Uterus (tissue), 4 donors: ENCODE measurements around the gene KRTAP5-2. TPM values are rescaled to one million over a fixed set of nuclear protein-coding genes. Genes with fewer than 3 reads are reported as not detected.
"Not testable (repeated sequence)": the region's sequence is repeated elsewhere in the genome, so short reads cannot be mapped to it uniquely, and the experiment has no call there.

Experiments used
- DNase-seq, 2 donors: peaks; one replicate each; pipeline ENCODE4 v3.0.0-alpha.2; 2019 to 2020
- H3K27ac ChIP-seq, 2 donors: fragments of 200-600 bp; sonication (generic); 1 replicate in 1 of 2; 2 replicates in 1 of 2; pipeline ENCODE4 v1.5.1; 2016 to 2018
- H3K27me3 ChIP-seq, 2 donors: fragments of 200-600 bp; sonication (generic); one replicate each; pipeline ENCODE4 v1.5.1; 2018 to 2019; ENCODE audit warnings: control low read depth in 1 of 2
- H3K36me3 ChIP-seq, 2 donors: fragments of 200-600 bp; sonication (generic); one replicate each; pipeline ENCODE4 v1.5.1; 2019; ENCODE audit warnings: control low read depth in 1 of 2
- H3K4me1 ChIP-seq, 2 donors: fragments of 200-600 bp; sonication (generic); one replicate each; pipeline ENCODE4 v1.5.1; 2018 to 2019; ENCODE audit warnings: control low read depth in 1 of 2
- H3K4me3 ChIP-seq, 2 donors: fragments of 200-600 bp; sonication (generic); 1 replicate in 1 of 2; 2 replicates in 1 of 2; pipeline ENCODE4 v1.5.1; 2018 to 2019; ENCODE audit warnings: mild to moderate bottlenecking in 1 of 2
- H3K9me3 ChIP-seq, 2 donors: fragments of 200-600 bp; sonication (generic); one replicate each; pipeline ENCODE4 v1.5.1; 2019; ENCODE audit warnings: control low read depth in 1 of 2
- POLR2A ChIP-seq, 2 donors: fragments of 450-650 bp; IDR thresholded peaks; one replicate each; pipeline ENCODE4 v1.6.1; 2016; ENCODE audit warnings: antibody characterized with exemption in 2 of 2, mild to moderate bottlenecking in 1 of 2, moderate library complexity in 1 of 2
- intact Hi-C: fragments of 100-400 bp; cut with DNase I; formaldehyde crosslinking; loops from one replicate; pipeline ENCODE4 v1.15.1; 2023; ENCODE audit warnings: low total_unique reads
- total RNA-seq, 4 donors: library from RNA; depleted of rRNA in 3 of 4; stranded (reverse); fragments of >200 nt in 3 of 4; gene quantifications; one replicate each; pipeline versions ENCODE4 v1.1.0 to v1.2.4, GENCODE V29; 2014 to 2023
- TF ChIP-seq, protein P1 (sequence below), 4 experiments: fragments of 200-600 bp in 2 of 4; fragments of 450-650 bp in 2 of 4; sonication (generic) in 2 of 4; IDR thresholded peaks; one replicate each; pipeline ENCODE4 v1.5.1; 2016 to 2019; ENCODE audit warnings: antibody characterized with exemption in 4 of 4, mild to moderate bottlenecking in 2 of 4, moderate library complexity in 1 of 4
- donor health status: DM: yes; HTN: yes; CAD: no.

KRTAP5-2 gene
- total RNA-seq, 4 donors from 2014 or later: not detected

DNA sequence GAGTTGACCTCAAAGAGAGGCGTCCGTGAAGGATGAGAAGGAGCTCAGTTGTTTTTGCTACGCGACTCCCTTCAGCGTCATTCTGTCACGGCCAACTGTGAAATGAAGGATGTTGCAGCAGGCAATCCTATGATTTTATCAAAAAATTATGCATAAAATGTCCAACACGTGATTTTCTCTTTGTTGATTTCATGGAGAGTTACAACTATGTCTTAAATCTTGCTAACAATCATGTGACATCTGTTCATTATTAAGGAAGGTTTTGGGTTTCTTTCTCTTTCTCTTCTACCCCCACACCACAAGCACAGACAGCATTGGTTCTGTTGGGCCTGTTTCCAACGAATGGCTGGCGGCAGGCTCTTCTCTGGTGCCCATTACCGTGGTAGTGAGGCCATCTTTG, 20.1 kb upstream of the KRTAP5-2 start:
- H3K27me3 ChIP-seq: no peaks in the 10 kb centered on the region
- TF ChIP-seq, protein P1, sequence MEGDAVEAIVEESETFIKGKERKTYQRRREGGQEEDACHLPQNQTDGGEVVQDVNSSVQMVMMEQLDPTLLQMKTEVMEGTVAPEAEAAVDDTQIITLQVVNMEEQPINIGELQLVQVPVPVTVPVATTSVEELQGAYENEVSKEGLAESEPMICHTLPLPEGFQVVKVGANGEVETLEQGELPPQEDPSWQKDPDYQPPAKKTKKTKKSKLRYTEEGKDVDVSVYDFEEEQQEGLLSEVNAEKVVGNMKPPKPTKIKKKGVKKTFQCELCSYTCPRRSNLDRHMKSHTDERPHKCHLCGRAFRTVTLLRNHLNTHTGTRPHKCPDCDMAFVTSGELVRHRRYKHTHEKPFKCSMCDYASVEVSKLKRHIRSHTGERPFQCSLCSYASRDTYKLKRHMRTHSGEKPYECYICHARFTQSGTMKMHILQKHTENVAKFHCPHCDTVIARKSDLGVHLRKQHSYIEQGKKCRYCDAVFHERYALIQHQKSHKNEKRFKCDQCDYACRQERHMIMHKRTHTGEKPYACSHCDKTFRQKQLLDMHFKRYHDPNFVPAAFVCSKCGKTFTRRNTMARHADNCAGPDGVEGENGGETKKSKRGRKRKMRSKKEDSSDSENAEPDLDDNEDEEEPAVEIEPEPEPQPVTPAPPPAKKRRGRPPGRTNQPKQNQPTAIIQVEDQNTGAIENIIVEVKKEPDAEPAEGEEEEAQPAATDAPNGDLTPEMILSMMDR (IDR thresholded peaks at IDR 0.05): no peak
- TF ChIP-seq POLR2A (IDR thresholded peaks at IDR 0.05): no peak
- intact Hi-C loops: no loop called here

GRCh38 chr11:1608363-1608762, 10.3 kb upstream of the KRTAP5-2 start, which contains the start of gene KRTAP5-3:
TSS of gene KRTAP5-3 (minus strand) at chr11:1608463. CDS start at chr11:1608385, 78 bp downstream.
- no peak within 1 kb of the TSS for H3K4me3 ChIP-seq
- TF ChIP-seq, protein P1 (IDR thresholded peaks at IDR 0.05): no peak
- no peak for TF ChIP-seq POLR2A (IDR thresholded peaks at IDR 0.05)
- H3K36me3 ChIP-seq: no peaks in the 10 kb centered on the region
- no peak within 1 kb of the TSS for H3K27ac ChIP-seq
- no peak for DNase-seq
- intact Hi-C loops: no loop called here
- H3K9me3 ChIP-seq: no peaks in the 10 kb centered on the region
- H3K4me1 ChIP-seq: no peaks in the 10 kb centered on the region
- no peaks in the 10 kb centered on the region for H3K27me3 ChIP-seq

More for the DNA sequence above, 20.1 kb upstream of the KRTAP5-2 start:
- Histone ChIP-seq H3K27ac (no peak overlapping the region), H3K4me1 (no peaks in the 10 kb centered on the region), H3K9me3 (no peaks in the 10 kb centered on the region), H3K36me3 (no peaks in the 10 kb centered on the region), H3K4me3 (no peak overlapping the region)
- DNase-seq: no peak

DNA sequence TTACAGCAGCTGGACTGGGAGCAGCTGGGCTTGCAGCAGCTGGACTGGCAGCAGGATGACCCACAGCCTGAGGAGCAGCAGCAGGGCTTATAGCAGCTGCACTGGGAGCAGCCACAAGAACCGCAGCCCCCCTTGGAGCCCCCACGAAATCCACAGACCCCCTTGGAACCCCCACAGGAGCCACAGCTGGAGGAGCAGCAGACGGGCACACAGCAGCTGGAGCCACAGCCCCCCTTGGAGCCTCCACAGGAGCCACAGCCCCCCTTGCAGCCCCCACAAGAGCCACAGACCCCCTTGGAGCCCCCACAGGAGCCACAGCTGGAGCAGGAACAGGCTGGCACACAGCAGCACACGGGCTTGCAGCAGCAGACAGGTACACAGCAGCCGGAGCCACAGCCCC, 9.8 kb upstream of the KRTAP5-2 start:
- H3K36me3 ChIP-seq, H3K27ac ChIP-seq, H3K9me3 ChIP-seq, intact Hi-C loops, H3K27me3 ChIP-seq, H3K4me1 ChIP-seq, DNase-seq, H3K4me3 ChIP-seq: not testable (repeated sequence)

- not testable (repeated sequence) for H3K27ac ChIP-seq
Measured at GRCh38 chr11:1607156-1607845, 9.2 kb upstream of the KRTAP5-2 start.

GRCh38 chr11:1605923-1606322, 7.8 kb upstream of the KRTAP5-2 start:
- intact Hi-C loops, DNase-seq, H3K9me3 ChIP-seq, H3K27me3 ChIP-seq, H3K27ac ChIP-seq, H3K4me3 ChIP-seq, H3K4me1 ChIP-seq, H3K36me3 ChIP-seq: not testable (repeated sequence)

More at GRCh38 chr11:1607156-1607845, 9.2 kb upstream of the KRTAP5-2 start:
- H3K27me3 ChIP-seq, DNase-seq, H3K36me3 ChIP-seq, intact Hi-C loops, H3K4me3 ChIP-seq, H3K4me1 ChIP-seq, H3K9me3 ChIP-seq: not testable (repeated sequence)

- intact Hi-C loops: no loop called here
- no peak overlapping the region for H3K4me3 ChIP-seq
- no peak for TF ChIP-seq POLR2A (IDR thresholded peaks at IDR 0.05)
- TF ChIP-seq, protein P1 (IDR thresholded peaks at IDR 0.05): no peak
- no peak overlapping the region for H3K27ac ChIP-seq
- H3K4me1 ChIP-seq: no peaks in the 10 kb centered on the region
- H3K9me3 ChIP-seq: no peaks in the 10 kb centered on the region
- H3K27me3 ChIP-seq: no peaks in the 10 kb centered on the region
- no peak for DNase-seq
- H3K36me3 ChIP-seq: no peaks in the 10 kb centered on the region
Measured at GRCh38 chr11:1604711-1605110, 6.6 kb upstream of the KRTAP5-2 start.

- no peak overlapping the region for H3K4me3 ChIP-seq
- no peak for DNase-seq
- intact Hi-C loops: no loop called here
- TF ChIP-seq, protein P1 (IDR thresholded peaks at IDR 0.05): no peak
- TF ChIP-seq POLR2A (IDR thresholded peaks at IDR 0.05): no peak
- no peaks in the 10 kb centered on the region for H3K4me1 ChIP-seq
- H3K27ac ChIP-seq: no peak overlapping the region
- no peaks in the 10 kb centered on the region for H3K27me3 ChIP-seq
- H3K9me3 ChIP-seq: no peaks in the 10 kb centered on the region
- H3K36me3 ChIP-seq: no peaks in the 10 kb centered on the region
Measured at GRCh38 chr11:1604181-1604580, 6.1 kb upstream of the KRTAP5-2 start.
